Measurements from ENCODE around the gene APOBEC3G. TPM values are rescaled to one million over a fixed set of nuclear protein-coding genes. Genes with fewer than 3 reads are reported as not detected.
A peak's percentile ranks its signal among the peaks of the same experiment; 100 is the strongest.

Gene APOBEC3G
- total and polyA plus RNA-seq, 2 of the 13 experiments (the other 11 are each of a cell fraction or from before 2014, with no cell fraction given) = 3.2 to 4.1 TPM

- no peak for TF ChIP-seq KIAA2018 (CRISPR knock-in tag; IDR thresholded peaks at IDR 0.05; ENCODE audit: borderline replicate concordance)
- TF ChIP-seq ZMYM3 (CRISPR knock-in tag; IDR thresholded peaks at IDR 0.05) = no peak
- TF ChIP-seq MEF2D (CRISPR knock-in tag; IDR thresholded peaks at IDR 0.05) = no peak
- no peak for TF ChIP-seq NFIC (IDR thresholded peaks at IDR 0.05; ENCODE audit: low read length)
- peak; percentile 84 for TF ChIP-seq RAD21 (CRISPR knock-in tag; IDR thresholded peaks at IDR 0.05)
- TF ChIP-seq SALL1 (CRISPR knock-in tag; IDR thresholded peaks at IDR 0.05) = peak; percentile 10; the same call in 1 of the 2 replicates
- TF ChIP-seq CTCF (CRISPR knock-in tag; IDR thresholded peaks at IDR 0.05) = peak; percentile 88
- no peak for TF ChIP-seq NR2F6 (IDR thresholded peaks at IDR 0.05)
- peak; percentile 39 for TF ChIP-seq NR2F6 (CRISPR knock-in tag; IDR thresholded peaks at IDR 0.05)
- TF ChIP-seq PRDM15 (CRISPR knock-in tag; IDR thresholded peaks at IDR 0.05) = no peak
- no peak for TF ChIP-seq SIX4 (CRISPR knock-in tag; IDR thresholded peaks at IDR 0.05)
- no peak for TF ChIP-seq ZNF3 (CRISPR knock-in tag; IDR thresholded peaks at IDR 0.05)
- TF ChIP-seq ZNF691 (CRISPR knock-in tag; IDR thresholded peaks at IDR 0.05; ENCODE audit: borderline replicate concordance, low read depth) = 0 out of 2 replicates have a peak, but pooled peaks have one; percentile 28
- TF ChIP-seq ZNF773 (CRISPR knock-in tag; IDR thresholded peaks at IDR 0.05; ENCODE audit: borderline replicate concordance) = no peak
- TF ChIP-seq ZNF768 (CRISPR knock-in tag; IDR thresholded peaks at IDR 0.05) = peak; percentile 20; the same call in 1 of the 2 replicates
- TF ChIP-seq BCL6 (CRISPR knock-in tag; IDR thresholded peaks at IDR 0.05) = 0 out of 2 replicates have a peak, but pooled peaks have one; percentile 14
Observed at GRCh38 chr22:39135092-39135896, 58.2 kb downstream of the APOBEC3G start (continued).

Measured in HepG2 (cell line).